OCI-LY3 (cell line): Measurements from ENCODE around the gene XPNPEP3.

Experiments used
- EZH2phosphoT487 ChIP-seq: fragments of 200-600 bp; shearing (Covaris generic); IDR thresholded peaks from 2 replicates; pipeline ENCODE4 v1.6.1; 2018; ENCODE audit warnings: antibody characterized with exemption, mixed run types, low read depth
- TF ChIP-seq, protein P1 (sequence below): fragments of 200-600, 300-600 bp; sonication (generic); IDR thresholded peaks from 2 replicates; pipeline ENCODE4 v1.5.1; 2014; ENCODE audit warnings: antibody characterized with exemption, low read length, low read depth

DNA sequence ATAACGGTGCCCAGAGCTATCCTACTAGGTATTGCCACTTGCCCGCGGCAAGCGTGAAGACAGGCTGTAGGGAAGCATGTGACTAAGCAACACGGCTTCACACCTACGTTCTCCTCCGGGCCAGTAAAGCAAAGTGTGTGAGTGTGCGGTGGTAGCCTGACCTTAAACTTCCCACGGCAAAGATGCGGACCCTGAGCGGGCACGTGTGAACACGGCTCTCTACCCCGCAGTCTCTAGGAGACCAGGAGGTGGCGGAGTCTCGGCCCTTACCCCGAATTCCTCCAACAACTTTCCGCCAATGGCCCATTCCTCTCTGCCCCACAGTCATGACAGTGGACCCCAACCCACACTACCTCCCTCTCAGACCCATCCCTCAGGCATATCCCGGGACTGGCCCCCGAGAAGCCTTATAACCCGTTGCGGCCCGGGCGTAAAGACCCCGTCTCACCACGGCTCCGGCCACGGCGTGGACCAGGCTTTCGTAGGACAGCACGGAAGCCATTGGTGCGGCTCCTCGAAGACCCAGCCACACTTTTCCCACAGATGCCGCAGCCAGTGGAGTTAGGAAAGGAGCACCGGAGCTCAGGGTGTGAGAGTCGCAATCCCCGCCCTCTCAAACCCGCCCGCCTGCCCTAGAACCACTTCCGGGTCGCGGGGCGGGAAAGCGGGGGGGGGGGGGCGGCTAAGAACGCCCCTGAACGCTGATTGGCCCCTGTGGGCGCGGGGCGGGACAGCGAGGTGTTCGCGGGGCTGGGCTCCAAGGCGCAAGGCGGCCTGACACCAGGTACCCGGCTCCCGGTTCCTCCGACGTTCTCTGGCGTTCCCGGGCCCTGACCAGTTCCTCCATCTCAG is 38.0 kb upstream of the XPNPEP3 start, which contains the start of gene SLC25A17:
- TF ChIP-seq, protein P1, sequence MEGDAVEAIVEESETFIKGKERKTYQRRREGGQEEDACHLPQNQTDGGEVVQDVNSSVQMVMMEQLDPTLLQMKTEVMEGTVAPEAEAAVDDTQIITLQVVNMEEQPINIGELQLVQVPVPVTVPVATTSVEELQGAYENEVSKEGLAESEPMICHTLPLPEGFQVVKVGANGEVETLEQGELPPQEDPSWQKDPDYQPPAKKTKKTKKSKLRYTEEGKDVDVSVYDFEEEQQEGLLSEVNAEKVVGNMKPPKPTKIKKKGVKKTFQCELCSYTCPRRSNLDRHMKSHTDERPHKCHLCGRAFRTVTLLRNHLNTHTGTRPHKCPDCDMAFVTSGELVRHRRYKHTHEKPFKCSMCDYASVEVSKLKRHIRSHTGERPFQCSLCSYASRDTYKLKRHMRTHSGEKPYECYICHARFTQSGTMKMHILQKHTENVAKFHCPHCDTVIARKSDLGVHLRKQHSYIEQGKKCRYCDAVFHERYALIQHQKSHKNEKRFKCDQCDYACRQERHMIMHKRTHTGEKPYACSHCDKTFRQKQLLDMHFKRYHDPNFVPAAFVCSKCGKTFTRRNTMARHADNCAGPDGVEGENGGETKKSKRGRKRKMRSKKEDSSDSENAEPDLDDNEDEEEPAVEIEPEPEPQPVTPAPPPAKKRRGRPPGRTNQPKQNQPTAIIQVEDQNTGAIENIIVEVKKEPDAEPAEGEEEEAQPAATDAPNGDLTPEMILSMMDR = peak; percentile 45
- TF ChIP-seq EZH2phosphoT487 = no peak
